ENCODE measurements around the gene DYNLT5. TPM values are rescaled to one million over a fixed set of nuclear protein-coding genes. Genes with fewer than 3 reads are reported as not detected.
"Not testable (repeated sequence)": the region's sequence is repeated elsewhere in the genome, so short reads cannot be mapped to it uniquely, and the experiment has no call there.

Gene DYNLT5
- total RNA-seq, 2 donors from 2014 or later: 1.2 to 8.3 TPM

DNA sequence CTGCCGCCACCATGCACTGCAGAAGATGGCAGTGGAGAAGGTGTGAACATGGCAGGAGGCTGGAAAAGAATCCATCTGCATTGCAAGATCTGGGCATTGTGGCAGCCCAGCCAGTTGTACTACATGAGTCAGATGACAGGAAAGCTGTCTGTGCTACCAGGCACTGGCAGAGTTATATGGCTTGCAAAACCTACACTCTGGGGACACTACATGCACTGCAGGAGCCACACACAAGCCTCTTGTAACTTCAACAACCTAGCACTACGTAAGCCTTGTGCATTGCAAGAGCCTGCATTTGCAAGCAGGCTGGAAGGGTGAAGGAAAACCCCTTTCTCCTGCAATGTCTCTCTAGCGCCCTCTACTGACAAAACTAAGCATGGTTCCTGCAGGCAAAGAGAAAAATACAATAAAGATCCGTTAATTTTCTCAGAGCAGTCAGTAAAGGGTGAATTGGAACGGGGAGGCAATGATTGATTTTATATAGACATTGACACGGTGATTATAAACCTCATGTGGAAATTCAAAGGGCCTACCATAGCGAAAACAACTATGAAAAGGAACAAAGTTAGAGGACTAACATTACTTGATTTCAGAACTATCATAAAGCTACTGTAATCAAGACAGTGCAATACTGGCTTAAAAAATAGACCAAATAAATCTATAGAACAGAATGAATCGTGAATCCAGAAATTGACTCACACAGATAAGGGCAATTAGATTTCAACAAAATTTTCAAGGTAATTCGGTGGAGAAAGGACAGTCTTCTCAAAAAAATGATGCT is 26.2 kb upstream of the DYNLT5 start:
- H3K27me3 ChIP-seq (ENCODE audit: control insufficient read depth, insufficient read depth, low read length, poor library complexity, severe bottlenecking): no peaks in the 10 kb centered on the region
- peak; percentile 85 for DNase-seq
- no peaks in the 10 kb centered on the region for H3K4me1 ChIP-seq (ENCODE audit: control insufficient read depth, insufficient read depth, low read length)
- TF ChIP-seq, protein P1, sequence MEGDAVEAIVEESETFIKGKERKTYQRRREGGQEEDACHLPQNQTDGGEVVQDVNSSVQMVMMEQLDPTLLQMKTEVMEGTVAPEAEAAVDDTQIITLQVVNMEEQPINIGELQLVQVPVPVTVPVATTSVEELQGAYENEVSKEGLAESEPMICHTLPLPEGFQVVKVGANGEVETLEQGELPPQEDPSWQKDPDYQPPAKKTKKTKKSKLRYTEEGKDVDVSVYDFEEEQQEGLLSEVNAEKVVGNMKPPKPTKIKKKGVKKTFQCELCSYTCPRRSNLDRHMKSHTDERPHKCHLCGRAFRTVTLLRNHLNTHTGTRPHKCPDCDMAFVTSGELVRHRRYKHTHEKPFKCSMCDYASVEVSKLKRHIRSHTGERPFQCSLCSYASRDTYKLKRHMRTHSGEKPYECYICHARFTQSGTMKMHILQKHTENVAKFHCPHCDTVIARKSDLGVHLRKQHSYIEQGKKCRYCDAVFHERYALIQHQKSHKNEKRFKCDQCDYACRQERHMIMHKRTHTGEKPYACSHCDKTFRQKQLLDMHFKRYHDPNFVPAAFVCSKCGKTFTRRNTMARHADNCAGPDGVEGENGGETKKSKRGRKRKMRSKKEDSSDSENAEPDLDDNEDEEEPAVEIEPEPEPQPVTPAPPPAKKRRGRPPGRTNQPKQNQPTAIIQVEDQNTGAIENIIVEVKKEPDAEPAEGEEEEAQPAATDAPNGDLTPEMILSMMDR (conservative IDR thresholded peaks at IDR 0.05): peak; percentile 98
- no peaks in the 10 kb centered on the region for H3K36me3 ChIP-seq (ENCODE audit: control insufficient read depth, insufficient read depth, low read length)
- Mint-ChIP-seq H3K4me3 (no peak overlapping the region), H3K36me3 (ENCODE audit: low read depth) (no peaks in the 10 kb centered on the region), H3K27ac (no peak overlapping the region), H3K4me1 (peaks cover 9% of the 10 kb centered on the region), H3K27me3 (ENCODE audit: insufficient read depth) (peaks cover 9% of the 10 kb centered on the region), H3K9me3 (no peaks in the 10 kb centered on the region)
- H3K9me3 ChIP-seq (ENCODE audit: control insufficient read depth, low read length): no peaks in the 10 kb centered on the region
- H3K4me3 ChIP-seq (ENCODE audit: low read length): no peak overlapping the region
- 31 to 37% methylated on average over 8 to 9 of the region's 9 CpGs for WGBS, 2 experiments (ENCODE audit: insufficient coverage in 1 of 2, insufficient read length in 1 of 2)
- no peak overlapping the region for H3K27ac ChIP-seq (ENCODE audit: low read depth, low read length)
- H3K9ac ChIP-seq (ENCODE audit: extremely low read depth, low read length, poor library complexity, severe bottlenecking): no peak overlapping the region

DNA sequence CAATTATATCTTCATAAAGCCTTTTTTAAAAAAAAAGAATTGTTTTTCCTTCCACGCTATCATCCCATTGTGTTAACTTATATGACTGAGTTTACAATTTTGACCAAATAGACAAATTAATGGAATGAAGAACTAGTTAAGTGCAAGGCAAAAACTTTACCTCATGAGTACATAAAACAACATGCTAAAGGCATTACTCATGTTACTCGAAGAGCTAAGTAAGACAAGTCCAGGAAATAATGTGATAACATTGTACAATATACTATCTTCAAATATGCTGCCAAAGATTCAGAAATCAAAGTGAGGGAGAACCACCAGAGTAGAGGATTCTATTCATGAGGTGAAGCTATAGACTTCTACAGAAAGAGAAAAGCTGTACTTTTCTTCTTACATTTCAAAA is 24.2 kb upstream of the DYNLT5 start:
- 90% methylated on average over 2 of the region's 2 CpGs; no CpG with 5 or more reads in 1 of the 2 experiments for whole genome bisulfite sequencing, 2 experiments (ENCODE audit: insufficient coverage in 1 of 2, insufficient read length in 1 of 2)
- peaks cover 9% of the 10 kb centered on the region for H3K4me1 Mint-ChIP-seq
- no peak overlapping the region for H3K9ac ChIP-seq (ENCODE audit: extremely low read depth, low read length, poor library complexity, severe bottlenecking)
- H3K9me3 Mint-ChIP-seq: no peaks in the 10 kb centered on the region
- H3K4me1 ChIP-seq (ENCODE audit: control insufficient read depth, insufficient read depth, low read length): no peaks in the 10 kb centered on the region
- peaks cover 9% of the 10 kb centered on the region for H3K27me3 Mint-ChIP-seq (ENCODE audit: insufficient read depth)
- no peaks in the 10 kb centered on the region for H3K36me3 Mint-ChIP-seq (ENCODE audit: low read depth)
- no peak overlapping the region for H3K27ac ChIP-seq (ENCODE audit: low read depth, low read length)
- no peaks in the 10 kb centered on the region for H3K9me3 ChIP-seq (ENCODE audit: control insufficient read depth, low read length)
- H3K36me3 ChIP-seq (ENCODE audit: control insufficient read depth, insufficient read depth, low read length): no peaks in the 10 kb centered on the region
- TF ChIP-seq, protein P1 (conservative IDR thresholded peaks at IDR 0.05): no peak
- H3K27me3 ChIP-seq (ENCODE audit: control insufficient read depth, insufficient read depth, low read length, poor library complexity, severe bottlenecking): no peaks in the 10 kb centered on the region
- H3K4me3 Mint-ChIP-seq: no peak overlapping the region
- H3K27ac Mint-ChIP-seq: no peak overlapping the region
- no peak for DNase-seq
- no peak overlapping the region for H3K4me3 ChIP-seq (ENCODE audit: low read length)

- H3K9ac ChIP-seq (ENCODE audit: extremely low read depth, low read length, poor library complexity, severe bottlenecking); H3K27ac Mint-ChIP-seq; H3K9me3 Mint-ChIP-seq; H3K36me3 Mint-ChIP-seq (ENCODE audit: low read depth); H3K9me3 ChIP-seq (ENCODE audit: control insufficient read depth, low read length); H3K27ac ChIP-seq (ENCODE audit: low read depth, low read length); H3K4me1 ChIP-seq (ENCODE audit: control insufficient read depth, insufficient read depth, low read length); H3K4me3 ChIP-seq (ENCODE audit: low read length); H3K27me3 ChIP-seq (ENCODE audit: control insufficient read depth, insufficient read depth, low read length, poor library complexity, severe bottlenecking); DNase-seq; H3K27me3 Mint-ChIP-seq (ENCODE audit: insufficient read depth); H3K4me1 Mint-ChIP-seq; H3K36me3 ChIP-seq (ENCODE audit: control insufficient read depth, insufficient read depth, low read length); H3K4me3 Mint-ChIP-seq: not testable (repeated sequence)
Observed at GRCh38 chr1:66728716-66729115, 23.5 kb upstream of the DYNLT5 start.

GRCh38 chr1:66729119-66729518 is 23.1 kb upstream of the DYNLT5 start:
- Mint-ChIP-seq H3K27me3 (ENCODE audit: insufficient read depth) (peaks cover 9% of the 10 kb centered on the region), H3K4me1 (peaks cover 9% of the 10 kb centered on the region), H3K36me3 (ENCODE audit: low read depth) (no peaks in the 10 kb centered on the region), H3K27ac (no peak overlapping the region), H3K4me3 (no peak overlapping the region), H3K9me3 (no peaks in the 10 kb centered on the region)
- DNase-seq: no peak
- no peak overlapping the region for H3K27ac ChIP-seq (ENCODE audit: low read depth, low read length)
- H3K4me1 ChIP-seq (ENCODE audit: control insufficient read depth, insufficient read depth, low read length): no peaks in the 10 kb centered on the region
- TF ChIP-seq, protein P1 (conservative IDR thresholded peaks at IDR 0.05): no peak
- no peaks in the 10 kb centered on the region for H3K36me3 ChIP-seq (ENCODE audit: control insufficient read depth, insufficient read depth, low read length)
- no peak overlapping the region for H3K9ac ChIP-seq (ENCODE audit: extremely low read depth, low read length, poor library complexity, severe bottlenecking)
- H3K27me3 ChIP-seq (ENCODE audit: control insufficient read depth, insufficient read depth, low read length, poor library complexity, severe bottlenecking): no peaks in the 10 kb centered on the region
- H3K4me3 ChIP-seq (ENCODE audit: low read length): no peak overlapping the region
- WGBS, 2 experiments (ENCODE audit: insufficient coverage in 1 of 2, insufficient read length in 1 of 2): 95 to 100% methylated on average over 3 to 6 of the region's 6 CpGs
- no peaks in the 10 kb centered on the region for H3K9me3 ChIP-seq (ENCODE audit: control insufficient read depth, low read length)
